ENCODE results near the gene ABCA7. TPM values are rescaled to one million over a fixed set of nuclear protein-coding genes. Genes with fewer than 3 reads are reported as not detected.

Gene ABCA7
- total and polyA plus RNA-seq, 4 donors, result 3.0 to 60.9 (median 4.8) TPM

- no peak overlapping the region for H3K9ac ChIP-seq (ENCODE audit: low read depth in 1 of 2, low read length in 2 of 2)
- no peak for DNase-seq (ENCODE audit: low spot score)
- peak overlapping the region in 1 of 2 donors; percentile 56 for H3K27ac ChIP-seq (ENCODE audit: low read depth in 1 of 2, low read length in 2 of 2)
- no peaks in the 10 kb centered on the region for H3K27me3 ChIP-seq (ENCODE audit: control insufficient read depth in 4 of 4, insufficient read depth in 4 of 4, low read length in 3 of 4)
- no peaks in the 10 kb centered on the region for H3K9me3 ChIP-seq (ENCODE audit: control insufficient read depth in 4 of 4, low read length in 3 of 4)
- TF ChIP-seq FOXA2 (IDR thresholded peaks at IDR 0.05), result no peak
- no peak for TF ChIP-seq CTCF (IDR thresholded peaks at IDR 0.05; ENCODE audit: low read depth, low read length, missing input control)
- TF ChIP-seq JUND (IDR thresholded peaks at IDR 0.05), result no peak
- no peak for TF ChIP-seq RAD21 (IDR thresholded peaks at IDR 0.05)
- TF ChIP-seq SP1 (IDR thresholded peaks at IDR 0.05), result no peak
- peaks cover 5 to 24% (median 16%) of the 10 kb centered on the region in 4 donors for H3K4me1 ChIP-seq (ENCODE audit: control insufficient read depth in 4 of 4, insufficient read depth in 4 of 4, low read length in 3 of 4)
- WGBS, result 45% methylated on average over 26 of the region's 26 CpGs
- peak overlapping the region in 1 of 3 donors; percentile 69 for H3K4me3 ChIP-seq (ENCODE audit: low read depth in 1 of 3, low read length in 3 of 3)
- peaks cover 0 to 1% (median 0%) of the 10 kb centered on the region in 4 donors for H3K36me3 ChIP-seq (ENCODE audit: control insufficient read depth in 4 of 4, insufficient read depth in 3 of 4, low read depth in 1 of 4, low read length in 3 of 4)
These were observed 1.4 kb downstream of the ABCA7 start for GRCh38 chr19:1041272-1041834.

GRCh38 chr19:1041835-1042685 lies 2.2 kb downstream of the ABCA7 start:
- Histone ChIP-seq H3K4me1 (ENCODE audit: control insufficient read depth in 4 of 4, insufficient read depth in 4 of 4, low read length in 3 of 4) (peaks cover 5 to 25% (median 16%) of the 10 kb centered on the region in 4 donors), H3K9ac (ENCODE audit: low read depth in 1 of 2, low read length in 2 of 2) (no peak overlapping the region), H3K36me3 (ENCODE audit: control insufficient read depth in 4 of 4, insufficient read depth in 3 of 4, low read depth in 1 of 4, low read length in 3 of 4) (peaks cover 0 to 1% (median 0%) of the 10 kb centered on the region in 4 donors), H3K4me3 (ENCODE audit: low read depth in 1 of 3, low read length in 3 of 3) (no peak overlapping the region), H3K9me3 (ENCODE audit: control insufficient read depth in 4 of 4, low read length in 3 of 4) (no peaks in the 10 kb centered on the region), H3K27me3 (ENCODE audit: control insufficient read depth in 4 of 4, insufficient read depth in 4 of 4, low read length in 3 of 4) (no peaks in the 10 kb centered on the region), H3K27ac (ENCODE audit: low read depth in 1 of 2, low read length in 2 of 2) (peak overlapping the region in 1 of 2 donors; percentile 22)
- TF ChIP-seq GABPA (IDR thresholded peaks at IDR 0.05 in 1 of 2, conservative IDR thresholded peaks at IDR 0.05 in 1 of 2) (no peak), FOXA1 (IDR thresholded peaks at IDR 0.05) (no peak), HNF4A (conservative IDR thresholded peaks at IDR 0.05) (no peak), CTCF (IDR thresholded peaks at IDR 0.05; ENCODE audit: low read depth, low read length, missing input control) (no peak), SP1 (IDR thresholded peaks at IDR 0.05) (no peak), ATF3 (IDR thresholded peaks at IDR 0.05) (no peak)
- no peak for DNase-seq (ENCODE audit: low spot score)
- WGBS, result 79% methylated on average over 43 of the region's 43 CpGs
